RKO (cell line): ENCODE results near the gene SECTM1.

ENCODE experiments used
- DNase-seq: peaks from one replicate; pipeline ENCODE4 v3.0.0-alpha.2; 2016; ENCODE audit warnings: low spot score

The SECTM1 gene

DNA sequence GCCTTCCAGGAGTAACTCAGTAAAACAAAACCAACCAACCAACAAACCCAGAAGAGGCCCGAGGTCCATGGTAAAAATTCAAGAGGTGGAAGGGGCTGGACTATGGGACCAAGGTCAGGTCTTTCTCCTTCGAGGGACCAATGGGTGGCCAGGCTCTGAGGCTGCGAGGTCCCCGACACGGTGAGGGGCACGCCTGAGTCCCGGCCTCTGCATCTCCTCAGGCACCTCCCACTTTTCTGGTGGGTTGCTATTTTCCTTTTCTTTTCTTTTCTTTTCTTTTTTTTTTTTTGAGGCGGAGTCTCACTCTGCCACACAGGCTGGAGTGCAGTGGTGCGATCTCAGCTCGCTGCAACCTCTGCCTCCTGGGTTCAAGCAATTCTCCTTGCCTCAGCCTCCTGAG lies 34.1 kb downstream of the SECTM1 start:
- DNase-seq = no peak

GRCh38 chr17:82298538-82299421 lies 34.8 kb downstream of the SECTM1 start:
- DNase-seq = no peak

GRCh38 chr17:82297714-82298537 lies 35.6 kb downstream of the SECTM1 start:
- DNase-seq = peak; percentile 92

- DNase-seq = peak; percentile 91
Observed at GRCh38 chr17:82297280-82297713, 36.3 kb downstream of the SECTM1 start.

DNA sequence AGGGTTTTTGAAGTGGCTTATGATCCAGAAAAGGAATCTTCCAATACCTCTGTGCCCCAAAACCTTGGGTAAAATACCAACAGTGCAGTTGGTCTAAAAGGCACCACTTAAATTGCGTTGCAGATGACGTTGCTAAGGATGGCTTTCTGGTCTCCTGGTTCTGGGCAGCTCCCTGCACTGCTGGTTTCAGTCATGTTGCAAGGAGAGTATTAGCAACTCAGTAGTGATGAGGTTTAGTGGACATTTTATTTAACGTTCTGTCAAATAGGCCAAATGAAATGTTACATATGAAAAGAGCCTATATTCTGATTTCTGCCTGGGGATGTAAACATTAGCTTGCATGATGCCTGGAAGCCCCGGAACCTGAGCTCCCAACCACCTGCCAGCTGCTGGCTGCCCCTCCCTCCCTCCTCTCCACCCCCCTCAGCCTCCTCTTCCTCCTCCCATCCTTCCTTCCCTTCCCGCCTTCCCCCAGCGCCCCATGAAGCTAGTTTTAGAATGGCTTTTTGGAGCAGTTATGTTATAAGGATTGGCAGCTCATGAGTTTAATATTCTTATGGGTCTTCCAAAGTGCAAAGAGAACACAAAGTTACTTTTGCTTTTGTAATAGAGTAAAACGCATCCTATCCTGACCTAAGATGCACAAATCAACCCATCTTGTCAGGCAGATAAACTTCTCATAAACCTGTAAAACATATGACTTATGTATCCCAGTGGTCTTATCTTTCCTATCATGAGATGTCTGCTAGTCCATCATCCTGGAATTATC lies 36.9 kb downstream of the SECTM1 start:
- no peak for DNase-seq

DNA sequence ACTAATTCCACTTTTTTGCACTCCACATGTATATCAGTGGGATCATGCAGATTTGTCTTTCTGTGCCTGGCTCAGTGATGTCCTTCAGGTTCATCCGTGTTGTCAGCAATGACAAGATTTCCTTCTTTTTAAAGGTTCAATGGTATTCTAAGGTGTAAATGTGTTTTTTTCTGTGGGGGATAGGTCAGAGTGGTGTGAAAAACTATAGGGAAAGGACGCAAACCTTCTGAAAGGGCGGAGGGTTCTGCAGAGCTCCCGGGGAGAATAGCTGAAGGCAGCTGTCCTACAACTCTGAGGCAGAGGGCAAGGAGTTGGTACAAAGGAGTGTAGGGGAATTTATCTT lies 38.1 kb downstream of the SECTM1 start:
- DNase-seq = no peak

DNA sequence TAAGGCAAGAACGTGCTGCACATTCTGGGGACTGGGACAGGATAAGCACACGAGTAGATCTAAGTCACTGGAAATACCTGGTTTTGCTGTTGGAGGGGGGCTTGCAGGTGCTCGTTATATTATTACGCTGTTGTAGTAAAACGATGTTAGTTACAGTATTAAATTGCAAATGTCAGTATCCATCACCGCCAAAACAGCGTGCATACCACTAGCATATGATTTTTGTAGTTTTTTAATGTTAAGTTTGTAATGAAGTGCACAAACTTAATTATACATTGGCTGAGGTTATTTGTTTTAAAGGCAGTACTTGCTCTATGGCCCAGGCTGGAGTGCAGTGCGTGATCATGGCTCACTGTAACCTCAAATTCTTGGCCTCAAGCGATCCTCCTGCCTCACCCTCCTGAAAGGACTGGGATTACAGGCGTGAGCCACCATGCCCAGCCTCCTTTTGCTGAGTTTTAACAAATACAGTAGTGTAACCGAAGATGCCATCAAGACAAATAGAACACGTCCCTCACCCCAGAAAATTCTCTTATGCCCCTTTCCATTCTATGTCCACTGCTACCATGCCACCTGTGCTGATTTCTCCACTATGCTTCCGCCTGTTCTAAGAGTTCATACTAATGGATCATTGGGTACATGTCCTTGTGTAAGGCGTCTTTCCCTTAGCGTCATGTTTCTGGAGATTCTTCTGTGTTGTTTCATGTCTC lies 39.3 kb downstream of the SECTM1 start:
- no peak for DNase-seq

DNA sequence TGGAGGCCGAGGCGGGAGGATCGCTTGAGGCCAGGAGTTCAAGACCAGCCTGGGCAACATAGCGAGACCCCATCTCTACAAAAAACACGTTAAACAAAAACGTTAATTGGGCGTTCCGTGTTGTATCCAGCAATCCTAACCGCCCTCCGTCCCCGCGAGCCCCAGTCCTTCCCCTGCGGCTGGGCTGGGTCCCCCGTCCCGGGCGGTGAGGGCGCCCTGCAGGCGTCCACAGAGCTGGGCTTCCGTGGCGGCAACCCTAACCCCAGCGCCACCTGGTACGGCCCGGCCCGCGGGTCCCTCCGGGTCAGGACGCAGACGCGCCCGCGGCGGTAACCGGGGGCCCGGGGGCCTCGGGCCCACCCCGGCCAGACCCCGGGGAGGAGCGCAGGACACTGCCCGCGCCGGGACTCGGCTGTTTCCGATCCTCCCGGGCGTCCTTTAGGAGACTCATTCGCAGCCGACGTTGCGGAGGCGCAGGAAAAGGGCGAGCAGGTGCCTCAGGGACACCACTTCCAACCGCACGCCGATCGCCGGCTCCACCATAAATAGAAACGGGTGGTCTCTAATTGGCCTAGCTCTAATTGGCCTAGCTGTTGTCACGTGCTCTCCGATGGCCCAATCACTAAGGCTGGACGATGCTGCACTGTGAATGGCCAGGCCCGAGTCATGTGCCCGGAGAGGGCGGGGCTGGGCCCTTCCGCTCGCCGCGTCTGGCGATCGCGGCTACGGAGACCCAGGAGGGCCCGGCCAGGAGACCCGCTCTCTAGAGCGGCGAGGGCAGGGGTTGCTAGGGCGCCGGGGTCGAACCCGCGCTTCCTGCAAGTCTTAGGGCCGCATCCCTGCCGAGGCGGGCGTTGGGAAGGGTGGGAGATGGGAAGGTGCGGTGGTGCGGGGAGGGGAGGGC lies 41.1 kb downstream of the SECTM1 start:
- peak; percentile 99 for DNase-seq

DNA sequence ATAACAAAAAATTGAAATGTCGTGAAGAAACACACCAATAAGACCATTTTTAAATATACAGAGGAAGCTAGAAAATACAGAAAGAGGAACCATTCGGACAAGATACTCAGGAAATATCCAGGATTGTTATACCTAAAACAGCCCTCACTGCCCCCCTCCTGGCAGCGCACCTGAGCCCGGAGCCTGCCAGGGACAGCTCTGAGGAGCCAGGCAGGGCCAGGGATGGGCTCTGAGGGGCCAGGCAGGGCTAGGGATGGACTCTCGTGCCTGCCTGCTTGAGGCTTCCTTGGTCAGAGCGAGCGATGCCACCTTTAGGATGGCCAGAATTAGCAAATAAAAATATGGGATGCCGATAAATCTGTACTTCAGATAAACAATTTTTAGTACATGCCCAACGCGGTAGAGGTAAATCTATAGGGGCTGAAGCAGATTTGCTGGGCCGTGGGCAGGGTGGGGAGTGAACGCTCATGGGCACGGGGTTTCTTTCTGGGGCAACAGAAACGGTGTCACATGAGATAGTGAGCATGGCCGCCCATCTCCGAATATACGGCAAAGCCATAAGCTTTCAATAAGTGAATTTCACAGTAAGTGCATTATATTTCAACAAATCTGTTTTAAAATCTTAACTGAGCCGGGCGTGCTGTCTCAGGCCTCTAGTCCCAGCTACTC lies 41.9 kb downstream of the SECTM1 start:
- no peak for DNase-seq

- DNase-seq = no peak
Observed at GRCh38 chr17:82287868-82288801, 45.4 kb downstream of the SECTM1 start.

GRCh38 chr17:82287013-82287867 lies 46.3 kb downstream of the SECTM1 start:
- no peak for DNase-seq

DNA sequence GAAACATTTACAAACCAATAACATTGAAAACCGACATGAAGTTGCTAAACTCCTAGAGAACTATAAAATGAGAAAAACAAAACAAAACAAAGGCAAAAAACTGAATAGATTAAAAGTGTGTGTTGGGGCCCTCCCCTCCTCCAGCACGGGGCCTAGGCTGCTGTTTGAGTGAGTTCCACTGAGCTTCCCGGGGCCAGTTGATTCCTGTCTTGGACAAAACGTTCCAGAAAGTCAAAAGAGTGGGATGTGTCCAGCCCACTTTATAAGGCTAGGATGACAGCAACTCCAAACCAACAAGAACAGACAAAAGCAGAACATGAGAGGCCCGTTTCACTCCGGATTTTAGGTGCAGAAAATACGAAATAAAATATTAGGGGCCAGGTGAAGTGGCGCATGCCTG lies 48.4 kb downstream of the SECTM1 start:
- no peak for DNase-seq

DNA sequence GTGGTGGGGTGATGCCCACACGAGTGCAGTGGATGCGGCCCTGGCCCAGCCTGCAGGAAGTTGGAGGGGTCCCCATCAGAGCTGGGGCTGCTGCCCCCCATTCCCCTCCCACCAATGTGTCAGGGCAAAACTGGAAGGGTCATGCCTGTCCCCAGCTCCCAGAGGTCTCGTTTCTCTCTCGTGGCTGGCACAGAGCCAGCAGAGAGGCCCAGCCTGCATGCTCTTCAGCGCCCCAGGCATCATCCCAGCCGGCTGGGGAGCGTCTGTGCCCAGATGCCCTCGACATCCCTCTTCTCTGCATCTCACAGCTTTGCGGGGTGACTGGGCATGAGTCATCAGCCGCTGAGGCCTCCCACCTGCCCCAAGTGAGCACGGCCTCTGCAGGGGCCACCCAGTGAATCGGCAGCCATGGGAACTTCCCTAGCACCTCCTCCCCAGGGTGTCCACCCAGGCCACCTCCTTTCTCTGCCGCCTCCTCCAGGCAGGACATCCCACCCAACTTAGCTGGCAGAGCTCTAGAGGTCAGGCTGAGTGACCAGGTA lies 50.3 kb downstream of the SECTM1 start:
- DNase-seq = peak; percentile 85

- DNase-seq = no peak
Observed at GRCh38 chr17:82282239-82283207, 51.0 kb downstream of the SECTM1 start.

DNA sequence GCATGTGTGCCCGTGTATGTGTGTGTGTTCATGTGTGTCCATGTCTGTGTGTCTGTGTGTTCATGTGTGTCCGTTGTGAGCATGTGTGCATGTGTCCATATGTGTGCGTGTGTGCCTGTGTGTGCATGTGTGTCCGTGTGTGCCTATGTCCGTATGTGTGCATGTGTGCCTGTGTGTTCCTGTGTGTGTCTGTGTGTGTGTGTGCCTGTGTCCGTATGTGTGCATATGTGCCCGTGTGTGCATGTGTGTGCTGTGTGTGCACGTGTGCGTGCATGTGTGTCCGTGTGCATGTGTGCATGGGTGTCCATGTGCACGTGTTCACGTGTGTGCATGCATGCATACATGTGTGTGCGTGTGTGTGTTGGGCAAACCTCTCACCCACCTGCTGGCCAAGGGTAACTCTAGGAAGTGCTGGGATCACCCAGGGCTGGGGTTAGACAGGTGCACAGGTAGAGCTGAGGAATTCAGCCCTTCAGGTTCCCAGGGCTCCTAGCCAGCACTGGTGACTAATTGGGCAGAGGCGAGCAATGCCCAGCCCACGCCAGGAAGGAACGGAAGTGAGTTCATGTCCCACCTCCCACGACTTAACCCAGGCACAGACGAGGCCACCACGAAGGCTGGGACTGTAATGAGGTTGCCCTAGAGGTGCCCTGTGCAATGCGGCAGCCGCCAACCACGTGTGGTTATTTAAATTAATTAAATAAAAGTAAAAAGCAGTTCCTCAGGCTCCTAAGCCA lies 51.9 kb downstream of the SECTM1 start:
- peak; percentile 69 for DNase-seq

GRCh38 chr17:82281076-82281475 lies 52.5 kb downstream of the SECTM1 start:
- DNase-seq = no peak
